ENCODE data around the gene DLG2. TPM values are rescaled to one million over a fixed set of nuclear protein-coding genes. Genes with fewer than 3 reads are reported as not detected.

DLG2 gene
- total RNA-seq, 1 donor from 2014 or later, result 0.43 TPM

GRCh38 chr11:83951521-83951920, 1675.6 kb downstream of the DLG2 start:
- TF ChIP-seq CTCF (IDR thresholded peaks at IDR 0.05), result no peak
- intact Hi-C loops (cut with DNase I), result no loop called here
- Histone ChIP-seq H3K36me3 (no peaks in the 10 kb centered on the region), H3K4me1 (no peaks in the 10 kb centered on the region), H3K27ac (no peak overlapping the region), H3K9me3 (no peaks in the 10 kb centered on the region), H3K4me3 (no peak overlapping the region), H3K27me3 (no peaks in the 10 kb centered on the region)
- DNase-seq (ENCODE audit: low spot score in 2 of 2), result no peak

- Histone ChIP-seq H3K4me3 (no peak overlapping the region), H3K9me3 (no peaks in the 10 kb centered on the region), H3K4me1 (no peaks in the 10 kb centered on the region), H3K36me3 (no peaks in the 10 kb centered on the region), H3K27ac (no peak overlapping the region), H3K27me3 (no peaks in the 10 kb centered on the region)
- no peak for TF ChIP-seq CTCF (IDR thresholded peaks at IDR 0.05)
- intact Hi-C loops (cut with DNase I), result no loop called here
- no peak for DNase-seq (ENCODE audit: low spot score in 2 of 2)
Observed at GRCh38 chr11:83948200-83948599, 1678.9 kb downstream of the DLG2 start.

- intact Hi-C loops (cut with DNase I), result no loop called here
- DNase-seq (ENCODE audit: low spot score in 2 of 2), result no peak
- no peaks in the 10 kb centered on the region for H3K9me3 ChIP-seq
- no peak for TF ChIP-seq CTCF (IDR thresholded peaks at IDR 0.05)
- no peak overlapping the region for H3K4me3 ChIP-seq
- H3K27me3 ChIP-seq, result no peaks in the 10 kb centered on the region
- no peak overlapping the region for H3K27ac ChIP-seq
- no peaks in the 10 kb centered on the region for H3K36me3 ChIP-seq
- H3K4me1 ChIP-seq, result no peaks in the 10 kb centered on the region
Observed at GRCh38 chr11:83945976-83946375, 1681.2 kb downstream of the DLG2 start.

- Histone ChIP-seq H3K4me3 (no peak overlapping the region), H3K4me1 (no peaks in the 10 kb centered on the region), H3K9me3 (no peaks in the 10 kb centered on the region), H3K27me3 (no peaks in the 10 kb centered on the region), H3K36me3 (no peaks in the 10 kb centered on the region), H3K27ac (no peak overlapping the region)
- DNase-seq (ENCODE audit: low spot score in 2 of 2), result no peak
- intact Hi-C loops (cut with DNase I), result no loop called here
- no peak for TF ChIP-seq CTCF (IDR thresholded peaks at IDR 0.05)
Observed at GRCh38 chr11:83941050-83941449, 1686.1 kb downstream of the DLG2 start.

GRCh38 chr11:83938148-83938547, 1689.0 kb downstream of the DLG2 start:
- intact Hi-C loops (cut with DNase I), result no loop called here
- no peak for DNase-seq (ENCODE audit: low spot score in 2 of 2)
- H3K4me3 ChIP-seq, result no peak overlapping the region
- H3K9me3 ChIP-seq, result no peaks in the 10 kb centered on the region
- no peaks in the 10 kb centered on the region for H3K4me1 ChIP-seq
- H3K27ac ChIP-seq, result no peak overlapping the region
- TF ChIP-seq CTCF (IDR thresholded peaks at IDR 0.05), result no peak
- no peaks in the 10 kb centered on the region for H3K27me3 ChIP-seq
- H3K36me3 ChIP-seq, result no peaks in the 10 kb centered on the region

GRCh38 chr11:83933008-83933407, 1694.1 kb downstream of the DLG2 start:
- no peak overlapping the region for H3K27ac ChIP-seq
- DNase-seq (ENCODE audit: low spot score in 2 of 2), result no peak
- TF ChIP-seq CTCF (IDR thresholded peaks at IDR 0.05), result no peak
- no peaks in the 10 kb centered on the region for H3K4me1 ChIP-seq
- no peaks in the 10 kb centered on the region for H3K27me3 ChIP-seq
- no peaks in the 10 kb centered on the region for H3K9me3 ChIP-seq
- no peak overlapping the region for H3K4me3 ChIP-seq
- no peaks in the 10 kb centered on the region for H3K36me3 ChIP-seq
- intact Hi-C loops (cut with DNase I), result no loop called here
